Activated CD4-positive, alpha-beta T cell treated with anti-CD3 and anti-CD28 coated beads, Interleukin-2, amount 10 ng/mL, durations not matched to agents 24 days and 14 days (primary cell): ENCODE results near the gene NCOR1. TPM values are rescaled to one million over a fixed set of nuclear protein-coding genes. Genes with fewer than 3 reads are reported as not detected.
"Not testable (repeated sequence)": the region's sequence is repeated elsewhere in the genome, so short reads cannot be mapped to it uniquely, and the experiment has no call there.

Source experiments
- DNase-seq: peaks from one replicate; pipeline ENCODE4 v3.0.0; 2022
- H3K27ac Mint-ChIP-seq: one replicate; pipeline ENCODE4 v1.8.0; 2022; ENCODE audit warnings: mild to moderate bottlenecking, mixed read lengths
- H3K27me3 Mint-ChIP-seq: one replicate; pipeline ENCODE4 v1.8.0; 2022; ENCODE audit warnings: mixed read lengths
- H3K36me3 Mint-ChIP-seq: one replicate; pipeline ENCODE4 v1.8.0; 2022; ENCODE audit warnings: low read depth, mild to moderate bottlenecking, mixed read lengths
- H3K4me1 Mint-ChIP-seq: one replicate; pipeline ENCODE4 v1.8.0; 2021; ENCODE audit warnings: mixed read lengths
- H3K4me3 Mint-ChIP-seq: one replicate; pipeline ENCODE4 v1.8.0; 2022; ENCODE audit warnings: mild to moderate bottlenecking, moderate library complexity, mixed read lengths
- H3K9me3 Mint-ChIP-seq: one replicate; pipeline ENCODE4 v1.8.0; 2021; ENCODE audit warnings: mixed read lengths
- intact Hi-C: fragments of 100-400 bp; cut with micrococcal nuclease; formaldehyde crosslinking; loops from one replicate; pipeline ENCODE4 v1.15.1; 2023
- total RNA-seq: library from RNA; stranded (reverse); gene quantifications from 2 replicates; pipeline ENCODE4 v1.2.3, GENCODE V29; 2022

The NCOR1 gene
- total RNA-seq, 1 donor from 2014 or later, result 133 TPM

DNA sequence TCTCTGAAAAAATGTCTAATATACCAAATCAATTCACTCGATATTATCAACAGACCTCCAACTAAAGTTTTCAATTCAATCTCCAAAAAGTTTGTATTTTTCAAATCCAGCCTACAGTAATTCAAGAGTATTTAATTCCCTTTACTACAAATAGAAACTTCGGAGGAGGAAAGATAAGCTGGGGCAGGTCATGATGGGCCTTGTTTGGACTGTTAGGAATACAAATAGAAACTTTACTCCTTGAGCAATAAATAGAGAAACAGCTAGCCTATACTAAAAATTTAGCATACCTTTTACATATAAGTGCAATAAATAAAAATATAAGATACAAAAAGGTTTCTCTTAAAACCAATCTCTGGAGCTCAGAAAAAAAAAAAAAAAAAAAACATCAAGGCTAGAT is 98.2 kb downstream of the NCOR1 start:
- no peaks in the 10 kb centered on the region for H3K4me1 Mint-ChIP-seq
- intact Hi-C loops, result no loop called here

DNA sequence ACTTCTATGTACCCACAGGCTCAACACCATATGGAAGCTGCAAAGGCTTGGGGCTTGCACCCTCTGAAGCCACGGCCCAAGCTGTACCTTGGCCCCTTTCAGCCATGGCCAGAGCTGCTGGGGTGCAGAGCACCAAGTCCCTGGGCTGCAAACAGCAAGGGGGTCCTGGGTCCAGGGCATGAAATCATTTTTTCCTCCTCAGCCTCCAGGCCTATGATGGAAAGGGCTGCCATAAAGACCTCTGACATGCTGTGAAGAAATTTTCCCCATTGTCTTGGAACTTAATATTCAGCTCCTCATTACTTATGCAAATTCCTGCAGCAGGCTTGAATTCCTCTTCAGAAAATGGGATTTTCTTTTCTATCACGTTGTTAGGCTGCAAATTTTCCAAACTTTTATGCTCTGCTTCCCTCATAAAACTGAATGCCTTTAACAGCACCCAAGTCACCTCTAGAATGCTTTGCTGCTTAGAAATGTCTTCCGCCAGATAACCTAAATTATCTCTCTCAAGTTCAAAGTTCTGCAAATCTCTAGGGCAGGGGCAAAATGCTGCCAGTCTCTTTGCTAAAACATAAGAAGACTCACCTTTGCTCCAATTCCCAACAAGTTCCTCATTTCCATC is 100.1 kb downstream of the NCOR1 start:
- H3K4me1 Mint-ChIP-seq, H3K4me3 Mint-ChIP-seq, H3K27ac Mint-ChIP-seq, intact Hi-C loops, H3K27me3 Mint-ChIP-seq: not testable (repeated sequence)
- DNase-seq, result peak; percentile 24
- Mint-ChIP-seq H3K36me3 (peaks cover 69% of the 10 kb centered on the region), H3K9me3 (peaks cover 26% of the 10 kb centered on the region)

More for the DNA sequence above, 98.2 kb downstream of the NCOR1 start:
- Mint-ChIP-seq H3K36me3 (peaks cover 78% of the 10 kb centered on the region), H3K9me3 (peaks cover 26% of the 10 kb centered on the region), H3K27ac (no peak overlapping the region), H3K27me3 (no peaks in the 10 kb centered on the region), H3K4me3 (no peak overlapping the region)
- DNase-seq, result no peak

DNA sequence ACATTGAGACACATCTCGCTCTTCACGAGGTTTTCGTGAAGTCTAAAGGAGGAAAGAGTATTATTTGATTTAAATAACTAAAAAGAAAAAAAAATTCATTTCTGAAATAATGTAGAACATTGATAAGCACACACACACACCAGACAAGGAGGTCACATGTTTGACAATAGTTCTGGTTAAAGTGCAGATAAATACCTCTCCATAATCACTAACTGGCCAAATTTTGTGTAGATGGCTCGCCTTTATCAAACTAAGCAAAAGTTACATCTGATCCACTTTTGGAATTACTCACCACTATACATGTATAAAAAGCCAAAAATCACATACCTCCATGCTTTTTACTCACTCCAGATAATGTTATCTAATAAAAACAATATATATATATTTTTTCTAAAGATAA is 106.5 kb downstream of the NCOR1 start:
- DNase-seq, result no peak
- Mint-ChIP-seq H3K9me3 (peaks cover under 1% of the 10 kb centered on the region), H3K36me3 (peaks cover 45% of the 10 kb centered on the region), H3K27me3 (no peaks in the 10 kb centered on the region), H3K4me1 (no peaks in the 10 kb centered on the region), H3K4me3 (no peak overlapping the region), H3K27ac (no peak overlapping the region)
- intact Hi-C loops, result no loop called here

DNA sequence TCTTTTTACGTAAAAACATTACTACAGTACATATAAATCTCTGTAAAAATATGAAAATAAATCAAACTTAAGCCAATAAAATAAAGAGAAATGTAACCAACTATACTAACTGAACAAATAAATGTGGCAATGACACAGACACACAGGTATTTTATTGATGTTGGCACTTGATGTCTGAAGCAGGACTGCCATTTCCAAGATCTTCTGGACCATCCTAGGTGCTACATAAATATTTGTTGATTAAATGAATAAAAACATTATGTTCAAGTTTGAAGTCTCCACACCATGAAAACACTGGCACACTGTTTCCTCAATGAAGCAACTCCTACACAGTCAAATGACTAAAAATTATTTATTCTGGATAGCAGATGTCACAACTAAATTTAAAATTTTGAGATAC is 106.9 kb downstream of the NCOR1 start:
- intact Hi-C loops, result no loop called here
- DNase-seq, result no peak
- Mint-ChIP-seq H3K4me1 (no peaks in the 10 kb centered on the region), H3K27ac (no peak overlapping the region), H3K4me3 (no peak overlapping the region), H3K36me3 (peaks cover 42% of the 10 kb centered on the region), H3K9me3 (no peaks in the 10 kb centered on the region), H3K27me3 (no peaks in the 10 kb centered on the region)

DNA sequence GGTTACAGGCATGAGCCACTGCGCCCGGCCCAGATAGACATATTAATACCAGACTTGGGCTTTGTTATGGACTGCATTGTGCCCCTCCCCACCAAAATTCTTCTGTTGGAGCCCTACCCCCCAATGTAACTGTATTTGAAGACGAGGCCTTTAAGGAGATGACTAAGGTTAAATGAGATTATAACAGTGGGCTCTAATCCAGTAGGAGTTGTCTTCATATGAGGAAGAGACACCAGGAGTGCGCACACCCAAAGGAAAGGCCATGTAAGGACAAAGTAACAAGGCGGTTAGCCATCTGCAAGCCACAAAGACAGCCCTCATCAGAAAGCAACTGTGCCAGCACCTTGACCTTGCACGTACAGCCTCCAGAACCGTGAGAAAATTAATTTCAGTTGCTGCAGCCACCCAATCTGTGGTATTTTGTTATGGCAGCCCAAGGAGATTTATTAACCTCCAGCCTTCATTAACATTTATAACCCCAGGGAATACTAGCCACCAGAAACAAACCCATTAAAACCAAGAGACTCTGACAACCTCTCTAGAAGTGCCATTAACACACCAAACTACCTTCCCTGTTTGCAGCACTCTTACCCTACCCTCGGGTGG is 108.1 kb downstream of the NCOR1 start:
- peak; percentile 43 for DNase-seq
- H3K27ac Mint-ChIP-seq, result no peak overlapping the region
- no peak overlapping the region for H3K4me3 Mint-ChIP-seq
- H3K9me3 Mint-ChIP-seq, result no peaks in the 10 kb centered on the region
- H3K27me3 Mint-ChIP-seq, result no peaks in the 10 kb centered on the region
- H3K4me1 Mint-ChIP-seq, result no peaks in the 10 kb centered on the region
- intact Hi-C loops, result no loop called here
- peaks cover 42% of the 10 kb centered on the region for H3K36me3 Mint-ChIP-seq

DNA sequence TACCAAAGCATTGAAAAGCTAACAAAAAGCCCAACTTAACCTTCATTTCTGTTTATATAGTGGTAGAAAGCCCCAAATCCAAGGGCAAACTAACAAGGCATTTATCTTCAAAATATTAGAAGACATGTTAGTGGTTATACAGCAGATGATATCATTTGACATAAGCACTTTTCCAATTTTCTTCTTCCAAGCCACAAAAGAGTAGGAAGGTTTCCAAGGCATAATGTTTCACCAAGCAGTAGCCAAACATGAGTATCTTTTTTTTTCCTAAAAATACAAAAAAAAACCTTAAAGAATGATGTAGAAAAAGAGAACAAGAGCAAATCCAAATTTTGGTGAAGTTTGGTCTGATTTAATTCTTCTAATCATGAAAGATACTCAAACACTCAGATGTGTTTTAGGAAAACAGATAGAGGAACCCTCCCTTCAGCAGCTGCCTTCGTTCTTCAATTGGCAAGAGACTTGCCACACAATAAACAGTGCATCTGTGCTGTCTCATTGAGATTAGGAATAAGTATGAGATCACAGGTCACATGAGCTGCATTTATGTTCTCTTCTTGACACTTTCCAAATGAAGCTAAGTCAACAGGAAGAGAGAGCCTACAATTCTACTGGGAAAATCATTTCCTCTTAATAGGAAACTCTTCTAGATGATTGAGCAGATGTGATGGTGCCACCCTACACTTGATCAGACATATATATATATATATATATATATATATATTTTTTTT is 109.0 kb downstream of the NCOR1 start:
- H3K36me3 Mint-ChIP-seq, result peaks cover 43% of the 10 kb centered on the region
- H3K27me3 Mint-ChIP-seq, result no peaks in the 10 kb centered on the region
- no peaks in the 10 kb centered on the region for H3K9me3 Mint-ChIP-seq
- intact Hi-C loops, result no loop called here
- no peak overlapping the region for H3K27ac Mint-ChIP-seq
- no peak overlapping the region for H3K4me3 Mint-ChIP-seq
- peak; percentile 44 for DNase-seq
- no peaks in the 10 kb centered on the region for H3K4me1 Mint-ChIP-seq

DNA sequence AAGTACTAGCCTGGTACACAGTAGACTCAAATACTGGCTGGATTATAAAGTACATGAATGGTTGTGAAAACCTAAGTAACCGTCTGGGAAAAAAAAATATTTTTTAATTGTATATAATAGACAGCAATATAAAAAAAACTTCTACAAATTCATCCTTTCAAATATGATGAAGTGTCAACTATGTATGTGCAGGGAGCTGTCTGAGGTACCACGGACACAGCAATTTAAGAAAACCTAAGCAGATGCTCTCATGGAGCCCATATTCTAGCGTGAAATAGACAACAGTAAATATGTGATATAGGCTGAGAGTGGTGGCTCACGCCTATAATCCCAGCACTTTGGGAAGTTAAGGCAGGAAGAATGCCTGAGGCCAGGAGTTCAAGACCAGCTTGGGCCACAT is 111.1 kb downstream of the NCOR1 start:
- intact Hi-C loops, result no loop called here
- Mint-ChIP-seq H3K36me3 (peaks cover 50% of the 10 kb centered on the region), H3K27me3 (no peaks in the 10 kb centered on the region), H3K4me1 (peaks cover 3% of the 10 kb centered on the region), H3K9me3 (no peaks in the 10 kb centered on the region), H3K27ac (no peak overlapping the region), H3K4me3 (no peak overlapping the region)
- DNase-seq, result no peak

DNA sequence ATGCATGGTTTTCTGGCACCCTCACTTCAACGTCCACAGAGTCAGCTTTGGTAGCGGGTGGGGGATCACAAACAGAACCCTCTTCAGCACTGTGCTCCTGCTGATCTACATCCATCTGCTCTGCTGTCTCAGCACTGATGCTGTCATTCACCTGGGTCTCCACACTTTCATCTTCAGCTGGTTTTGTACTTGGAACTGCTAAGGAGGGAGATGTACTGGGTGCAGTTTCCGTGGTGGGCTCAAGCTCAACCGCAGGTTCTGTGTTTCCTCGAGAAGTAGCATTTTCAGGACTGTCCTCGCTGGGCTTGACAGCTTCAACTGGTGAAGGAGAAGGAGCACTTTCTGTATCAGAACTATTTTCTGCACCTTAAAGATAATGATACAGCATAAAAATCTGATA is 113.9 kb downstream of the NCOR1 start:
- H3K4me3 Mint-ChIP-seq, result no peak overlapping the region
- H3K36me3 Mint-ChIP-seq, result peaks cover 56% of the 10 kb centered on the region
- peak; percentile 41 for DNase-seq
- peaks cover 3% of the 10 kb centered on the region for H3K4me1 Mint-ChIP-seq
- intact Hi-C loops, result no loop called here
- peaks cover 3% of the 10 kb centered on the region for H3K9me3 Mint-ChIP-seq
- H3K27ac Mint-ChIP-seq, result no peak overlapping the region
- no peaks in the 10 kb centered on the region for H3K27me3 Mint-ChIP-seq

DNA sequence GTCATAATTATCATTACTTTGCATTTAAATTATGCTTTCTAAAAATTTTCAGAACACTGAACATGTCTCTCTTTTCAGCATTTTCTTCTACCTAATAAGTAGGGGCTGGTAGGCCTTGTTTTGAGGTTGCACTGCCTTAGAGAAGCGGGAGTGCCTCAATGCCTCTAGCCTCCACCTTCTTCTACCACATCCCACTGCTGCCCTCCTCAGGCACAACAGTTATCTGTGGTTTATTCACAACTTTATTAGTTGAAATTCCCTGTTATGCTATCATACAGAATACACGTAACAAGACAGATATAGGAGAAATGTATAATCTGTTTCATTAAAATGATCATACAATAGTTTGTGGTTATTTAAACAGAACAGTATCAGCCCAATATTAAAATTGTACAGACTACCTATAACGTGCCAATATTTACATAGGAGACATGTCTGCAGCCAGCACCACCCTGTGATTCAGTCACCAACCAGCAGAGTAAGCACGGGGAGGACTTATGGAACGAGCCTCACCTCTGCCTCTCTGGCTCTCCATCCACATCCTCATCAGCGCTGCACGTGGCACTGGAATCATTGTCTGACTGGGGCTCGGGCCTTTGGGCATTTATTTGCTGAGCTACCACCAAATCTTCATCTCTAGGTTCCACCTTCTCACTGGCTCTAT is 114.5 kb downstream of the NCOR1 start:
- intact Hi-C loops, result no loop called here
- Mint-ChIP-seq H3K9me3 (peaks cover 3% of the 10 kb centered on the region), H3K4me3 (no peak overlapping the region), H3K27me3 (no peaks in the 10 kb centered on the region), H3K4me1 (peaks cover 3% of the 10 kb centered on the region), H3K27ac (no peak overlapping the region), H3K36me3 (peaks cover 56% of the 10 kb centered on the region)
- no peak for DNase-seq

DNA sequence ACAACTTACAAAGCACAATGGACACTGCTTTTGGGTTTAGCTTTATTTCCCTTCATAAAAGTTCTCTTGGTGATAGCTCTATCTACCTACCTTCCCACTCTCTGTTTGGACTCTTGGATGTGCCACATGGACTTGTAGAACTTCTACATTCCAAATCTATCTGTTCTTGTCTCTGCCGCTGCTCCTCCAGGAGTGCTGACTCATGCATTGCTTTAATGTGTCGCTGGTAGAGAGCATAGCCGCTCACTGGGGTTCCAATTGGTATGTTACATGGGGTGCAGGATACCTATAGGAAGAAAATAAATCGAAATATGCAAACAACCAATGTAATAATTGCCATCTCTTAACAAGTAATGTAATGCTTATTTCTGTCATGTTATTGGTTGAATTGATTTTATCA is 123.6 kb downstream of the NCOR1 start:
- Mint-ChIP-seq H3K4me1 (peaks cover 4% of the 10 kb centered on the region), H3K9me3 (peaks cover 4% of the 10 kb centered on the region), H3K27ac (no peak overlapping the region), H3K36me3 (peaks cover 38% of the 10 kb centered on the region), H3K4me3 (no peak overlapping the region), H3K27me3 (no peaks in the 10 kb centered on the region)
- intact Hi-C loops, result no loop called here
- DNase-seq, result no peak

DNA sequence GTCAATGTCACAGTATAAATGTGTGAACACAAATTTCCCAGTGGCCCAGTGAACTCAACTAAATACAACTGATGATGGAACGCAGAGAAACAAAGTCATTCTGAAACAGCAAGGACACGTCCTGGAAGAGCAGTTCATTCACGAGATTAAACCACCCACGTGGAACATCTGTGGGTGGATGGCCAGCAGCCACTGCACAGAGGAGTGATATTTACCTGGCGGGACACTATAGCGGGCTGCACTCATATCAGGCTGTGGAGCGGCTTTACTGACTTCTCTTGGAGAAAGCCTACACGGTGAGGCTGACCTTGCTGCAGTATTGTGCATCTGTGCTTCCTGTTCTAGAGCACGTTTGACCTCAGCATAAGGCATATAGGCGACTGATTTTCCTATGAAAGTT is 128.4 kb downstream of the NCOR1 start:
- intact Hi-C loops, result no loop called here
- no peak overlapping the region for H3K4me3 Mint-ChIP-seq
- H3K9me3 Mint-ChIP-seq, result peaks cover 8% of the 10 kb centered on the region
- no peak overlapping the region for H3K27ac Mint-ChIP-seq
- H3K4me1 Mint-ChIP-seq, result peaks cover 13% of the 10 kb centered on the region
- H3K27me3 Mint-ChIP-seq, result no peaks in the 10 kb centered on the region
- no peak for DNase-seq
- peaks cover 53% of the 10 kb centered on the region for H3K36me3 Mint-ChIP-seq

DNA sequence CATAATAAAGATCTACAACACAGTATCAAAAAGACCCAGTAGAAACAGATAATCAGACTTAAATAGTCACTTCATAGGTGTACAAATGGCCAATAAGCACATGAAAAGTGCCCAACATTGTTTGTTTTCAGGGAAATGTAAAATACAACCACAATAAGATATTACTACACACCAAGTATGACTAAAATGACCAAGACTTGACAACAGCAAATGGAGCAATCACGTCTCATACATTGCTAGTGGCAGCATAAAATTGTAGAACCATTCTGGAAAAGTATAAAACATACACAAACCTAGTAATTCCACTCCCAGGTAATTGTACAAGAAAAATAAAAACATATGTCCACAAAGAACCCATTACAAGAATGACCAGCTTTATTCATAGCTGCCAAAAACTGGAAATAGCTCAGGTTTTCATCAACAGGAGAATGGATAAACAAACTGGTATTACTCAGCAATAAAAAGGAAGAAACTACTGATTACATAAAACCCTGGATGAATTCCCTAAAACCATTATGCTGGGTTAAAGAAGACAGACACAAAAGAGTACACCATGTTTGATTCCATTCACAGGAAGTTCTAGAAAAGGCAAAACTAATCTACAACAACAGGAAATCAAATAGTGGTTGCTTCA is 130.2 kb downstream of the NCOR1 start:
- Mint-ChIP-seq H3K4me3 (no peak overlapping the region), H3K27me3 (no peaks in the 10 kb centered on the region), H3K9me3 (peaks cover 8% of the 10 kb centered on the region), H3K4me1 (peaks cover 13% of the 10 kb centered on the region), H3K36me3 (peaks cover 54% of the 10 kb centered on the region), H3K27ac (peak overlapping the region; percentile 10)
- no peak for DNase-seq
- intact Hi-C loops, result no loop called here

DNA sequence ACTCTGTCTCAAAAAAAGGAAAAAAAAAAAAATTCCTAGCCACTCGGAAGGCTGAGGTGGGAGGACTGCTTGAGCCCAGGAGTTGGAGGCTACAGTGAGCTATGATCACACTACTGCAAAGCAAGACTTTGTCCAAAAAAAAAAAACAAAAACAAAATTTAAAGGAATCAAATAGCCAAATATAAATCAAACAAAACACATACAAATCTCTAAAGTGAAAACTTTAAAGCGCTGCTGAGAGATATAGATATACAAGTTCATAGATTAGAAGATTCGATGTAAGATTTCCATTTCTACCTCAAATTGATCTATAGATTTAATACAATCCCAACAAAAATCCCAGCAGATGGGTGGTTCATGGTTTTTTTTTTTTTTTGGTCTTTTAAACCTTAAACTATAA is 132.1 kb downstream of the NCOR1 start:
- intact Hi-C loops, result no loop called here
- no peaks in the 10 kb centered on the region for H3K27me3 Mint-ChIP-seq
- peaks cover 70% of the 10 kb centered on the region for H3K36me3 Mint-ChIP-seq
- peaks cover 8% of the 10 kb centered on the region for H3K9me3 Mint-ChIP-seq
- DNase-seq, result no peak
- H3K27ac Mint-ChIP-seq, result no peak overlapping the region
- H3K4me3 Mint-ChIP-seq, result no peak overlapping the region
- peaks cover 13% of the 10 kb centered on the region for H3K4me1 Mint-ChIP-seq
